HG02840 (cell line): Measurements from ENCODE around the gene SMIM29.

ENCODE experiments used
- ATAC-seq: cut with Tn5 transposase; IDR thresholded peaks from one replicate; pipeline ENCODE4 v1.9.1; 2021; ENCODE audit warnings: mild to moderate bottlenecking, moderate library complexity, moderate number of reproducible peaks; ENCODE audit not compliant: unreplicated experiment, low FRiP score

The SMIM29 gene

GRCh38 chr6:34242252-34243130 lies 6.3 kb downstream of the SMIM29 start:
- no peak for ATAC-seq

DNA sequence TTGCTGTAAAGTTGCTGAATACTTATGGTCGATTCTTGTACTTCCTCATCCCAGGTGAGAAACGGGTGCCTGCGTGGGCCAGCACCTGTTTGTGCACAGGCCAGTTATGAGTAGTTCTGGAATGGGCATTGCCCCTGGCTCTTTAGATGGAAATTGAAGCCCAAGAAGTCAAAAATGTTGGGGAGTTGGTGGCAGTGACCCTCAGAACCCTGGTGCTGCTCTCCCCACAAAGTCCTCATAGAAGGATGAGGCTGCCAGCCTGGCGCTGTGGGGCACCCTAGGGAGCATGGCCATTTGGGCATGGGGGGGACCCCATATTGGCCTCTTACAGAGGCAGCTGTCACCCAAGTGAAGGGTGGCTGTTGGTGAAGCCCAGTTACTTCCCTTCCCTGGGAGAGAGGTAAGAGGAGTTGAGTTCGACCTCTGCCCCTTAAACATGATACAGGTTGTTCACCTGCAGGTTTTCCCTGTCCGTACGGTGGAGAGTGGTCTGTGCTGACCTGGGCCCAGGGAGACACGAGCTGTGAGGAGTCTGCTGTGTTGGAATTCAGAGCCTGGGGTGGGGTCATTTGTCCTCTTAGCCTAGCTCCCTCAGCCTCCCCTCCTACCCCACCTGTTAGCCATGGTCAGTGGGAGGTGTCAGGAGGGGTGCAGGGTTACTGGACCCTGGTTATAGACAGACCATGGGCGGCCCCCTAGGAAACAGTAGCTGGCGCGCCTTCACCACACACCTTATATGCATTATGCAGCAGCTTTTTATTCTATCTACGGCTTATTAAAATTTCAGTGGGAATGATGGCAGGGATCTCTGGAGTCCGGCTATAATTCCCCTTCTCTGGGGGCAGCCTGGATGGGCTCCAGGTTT lies 7.2 kb downstream of the SMIM29 start:
- ATAC-seq, result no peak

DNA sequence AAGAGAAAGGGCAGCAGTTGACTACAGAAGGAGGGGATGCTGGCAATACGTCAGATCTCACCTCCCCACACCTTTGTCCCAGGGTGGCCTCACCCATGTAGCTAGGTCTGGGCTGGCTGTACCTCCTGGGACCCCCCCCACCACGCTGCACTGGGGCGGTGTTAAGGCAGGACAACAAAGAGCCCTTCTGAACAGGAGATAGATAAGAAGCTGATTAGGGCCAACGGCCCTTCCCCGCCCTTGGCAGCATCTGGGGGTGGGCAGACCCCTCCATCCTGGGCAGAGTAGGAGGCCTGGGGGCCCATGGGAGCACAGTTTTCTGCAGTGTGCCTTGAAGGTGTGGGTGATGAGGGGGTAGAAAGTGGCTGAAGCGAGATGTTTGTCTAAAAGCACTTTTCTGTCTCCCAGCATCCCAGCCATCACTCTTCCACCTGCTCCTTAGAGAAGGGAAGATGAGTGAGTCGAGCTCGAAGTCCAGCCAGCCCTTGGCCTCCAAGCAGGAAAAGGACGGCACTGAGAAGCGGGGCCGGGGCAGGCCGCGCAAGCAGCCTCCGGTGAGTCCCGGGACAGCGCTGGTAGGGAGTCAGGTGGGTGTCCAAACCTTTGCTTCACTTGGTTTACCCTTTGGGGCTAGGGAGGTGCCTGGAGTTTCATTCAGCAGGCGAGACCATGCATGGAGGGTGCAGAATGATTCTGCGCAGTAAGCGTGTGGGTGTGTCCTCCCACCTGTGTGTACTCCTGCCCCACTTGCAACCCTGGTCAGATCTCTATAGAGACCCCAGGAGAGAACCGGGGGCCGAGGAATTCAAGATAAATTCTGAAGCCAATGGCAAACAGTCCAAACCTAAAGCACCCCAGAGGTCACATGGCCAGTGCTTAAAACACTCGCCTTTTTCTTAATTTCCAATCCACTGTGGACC lies 8.2 kb downstream of the SMIM29 start:
- no peak for ATAC-seq

GRCh38 chr6:34239893-34240292 lies 8.9 kb downstream of the SMIM29 start:
- no peak for ATAC-seq

GRCh38 chr6:34239500-34239825 lies 9.3 kb downstream of the SMIM29 start:
- ATAC-seq, result no peak

- no peak for ATAC-seq
Measured at GRCh38 chr6:34238585-34239499, 10.0 kb downstream of the SMIM29 start.

GRCh38 chr6:34237722-34238584 lies 10.9 kb downstream of the SMIM29 start:
- peak; percentile 10 for ATAC-seq

- ATAC-seq, result peak; percentile 14
Measured at GRCh38 chr6:34237316-34237721, 11.5 kb downstream of the SMIM29 start.

GRCh38 chr6:34236443-34237315 lies 12.1 kb downstream of the SMIM29 start, which contains the start of gene HMGA1:
Gene HMGA1 (plus strand): TSS chr6:34236873. CDS start chr6:34240781, 3,908 bp downstream.
- ATAC-seq, result peak; percentile 63

- peak; percentile 7 for ATAC-seq
Measured at GRCh38 chr6:34236131-34236442, 12.7 kb downstream of the SMIM29 start.

- no peak for ATAC-seq
Measured at GRCh38 chr6:34235307-34236130, 13.3 kb downstream of the SMIM29 start.

DNA sequence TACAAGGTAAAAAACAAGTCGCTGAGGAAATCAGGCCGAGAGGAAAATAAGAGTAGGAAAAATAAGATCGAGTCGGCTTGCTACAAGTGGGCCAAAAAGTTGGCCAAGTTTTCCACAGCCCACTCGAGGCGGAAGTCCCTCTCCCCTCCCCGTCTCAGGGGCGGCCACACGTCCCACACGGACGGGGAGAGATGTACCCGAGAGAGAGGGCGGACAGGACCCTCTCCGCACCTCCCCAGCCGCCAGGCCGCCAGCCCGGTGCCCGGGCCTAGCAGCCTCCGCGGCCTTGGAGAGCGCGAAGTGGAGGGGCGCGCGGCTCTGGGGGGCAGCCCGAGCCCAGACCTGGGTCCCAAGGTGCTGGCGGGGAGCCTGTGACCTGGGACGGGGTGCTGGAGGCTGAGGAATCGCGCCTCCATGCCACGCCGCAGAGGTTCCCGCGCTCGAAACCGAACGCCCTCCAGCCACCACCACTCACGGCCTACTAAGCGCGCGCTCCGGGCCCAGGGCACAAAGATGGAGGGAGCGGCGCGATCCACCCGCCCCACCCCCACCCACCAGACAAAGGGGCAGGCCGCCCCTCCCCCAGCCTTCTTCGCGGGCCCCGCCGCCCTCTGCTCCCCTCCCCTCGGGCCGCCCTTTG lies 14.0 kb downstream of the SMIM29 start:
- ATAC-seq, result no peak

DNA sequence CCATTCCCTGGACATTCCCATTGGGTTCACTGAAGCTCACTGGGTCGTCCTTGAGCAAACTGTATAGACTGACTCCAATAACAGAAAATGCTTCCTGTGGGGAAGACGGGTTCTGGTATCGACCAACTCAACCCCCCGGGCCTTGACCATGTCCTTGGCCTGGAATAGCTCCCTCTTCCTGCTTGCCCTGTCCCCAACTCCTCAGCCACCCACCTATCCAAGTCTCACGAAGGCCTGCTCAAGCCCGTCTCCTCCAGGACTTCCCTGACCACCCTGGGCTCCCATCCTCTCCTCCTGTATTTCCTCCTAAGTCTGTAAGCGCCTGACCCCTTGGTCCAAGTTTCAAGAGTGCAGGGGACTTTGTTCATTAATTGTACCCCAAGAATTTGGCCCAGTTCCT lies 14.9 kb downstream of the SMIM29 start:
- ATAC-seq, result no peak

- ATAC-seq, result no peak
Measured at GRCh38 chr6:34232901-34233300, 15.9 kb downstream of the SMIM29 start.

DNA sequence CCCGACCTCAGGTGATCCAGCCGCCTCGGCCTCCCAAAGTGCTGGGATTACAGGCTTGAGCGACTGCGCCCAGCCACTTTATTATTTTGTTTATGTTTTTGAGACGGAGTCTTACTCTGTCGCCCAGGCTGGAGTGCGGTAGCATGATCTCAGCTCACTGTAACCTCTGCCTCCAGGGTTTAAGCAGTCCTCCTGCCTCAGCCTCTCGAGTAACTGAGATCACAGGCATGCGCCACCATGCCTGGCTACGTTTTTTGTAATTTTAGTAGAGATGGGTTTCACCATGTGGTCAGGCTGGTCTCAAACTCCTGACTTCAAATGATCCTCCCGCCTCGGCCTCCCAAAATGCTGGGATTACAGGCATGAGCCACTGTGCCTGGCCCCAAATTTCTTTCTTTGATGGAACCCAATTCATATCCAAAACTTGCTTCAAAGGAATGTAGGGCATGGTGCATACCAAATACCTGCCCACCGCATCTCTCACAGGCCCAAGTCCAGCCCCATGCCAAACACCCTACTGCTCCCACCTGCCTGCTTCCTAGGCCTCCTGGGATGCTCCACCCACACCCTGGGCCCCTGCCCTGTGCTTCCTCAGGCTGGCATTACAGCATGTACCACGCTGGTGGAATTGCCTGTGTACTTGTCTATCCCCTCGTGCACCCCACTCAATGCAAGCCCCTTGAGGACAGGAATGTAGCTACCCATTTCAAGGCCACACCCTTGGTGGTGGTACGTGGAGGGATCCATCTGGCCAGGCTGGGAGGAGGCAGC lies 17.1 kb downstream of the SMIM29 start:
- no peak for ATAC-seq
